BLaER1 treated with 17β-estradiol and CSF1 and Interleukin-3, amounts not matched to agents 10 nM and 100 nM (cell line): ENCODE measurements around the gene TTYH2.
"Not testable (repeated sequence)": the region's sequence is repeated elsewhere in the genome, so short reads cannot be mapped to it uniquely, and the experiment has no call there.

Experiments
- H3K27ac ChIP-seq, 11 experiments: shearing (Covaris generic); formaldehyde crosslinking; 2 replicates each; pipeline ENCODE4 v1.8.1; 2022
- H3K27me3 ChIP-seq, 11 experiments: shearing (Covaris generic); formaldehyde crosslinking; 2 replicates each; pipeline ENCODE4 v1.8.1; 2022
- H3K36me3 ChIP-seq, 11 experiments: shearing (Covaris generic); formaldehyde crosslinking; 2 replicates each; pipeline ENCODE4 v1.8.1; 2022
- H3K4me1 ChIP-seq, 10 experiments: shearing (Covaris generic); formaldehyde crosslinking; 2 replicates each; pipeline ENCODE4 v1.8.1; 2022
- H3K4me2 ChIP-seq, 11 experiments: shearing (Covaris generic); formaldehyde crosslinking; 2 replicates each; pipeline ENCODE4 v1.8.1; 2022
- H3K4me3 ChIP-seq, 10 experiments: shearing (Covaris generic); formaldehyde crosslinking; 2 replicates each; pipeline ENCODE4 v1.8.1; 2022
- H3K9ac ChIP-seq, 11 experiments: shearing (Covaris generic); formaldehyde crosslinking; 2 replicates each; pipeline ENCODE4 v1.8.1; 2022
- H3K9me3 ChIP-seq, 11 experiments: shearing (Covaris generic); formaldehyde crosslinking; replicated peaks in 1 of 11; 2 replicates each; pipeline ENCODE4 v1.8.1; 2022
- H4K20me1 ChIP-seq, 11 experiments: shearing (Covaris generic); formaldehyde crosslinking; 2 replicates each; pipeline ENCODE4 v1.8.1; 2022
- Cebpa-rat ChIP-seq, 11 experiments: shearing (Covaris generic); IDR thresholded peaks; 2 replicates each; pipeline ENCODE4 v1.8.1; 2022

Gene TTYH2

GRCh38 chr17:74177018-74177450 is 36.3 kb upstream of the TTYH2 start:
- peaks cover 0 to 7% (median 0%) of the 10 kb centered on the region in 11 experiments; a peak in 3 of 22 replicates for H3K9me3 ChIP-seq
- no peak overlapping the region for H3K4me2 ChIP-seq
- no peak overlapping the region for H3K9ac ChIP-seq
- H3K27me3 ChIP-seq, result no peaks in the 10 kb centered on the region
- H3K36me3 ChIP-seq, result no peaks in the 10 kb centered on the region
- TF ChIP-seq Cebpa-rat (IDR thresholded peaks at IDR 0.05), result no peak
- H3K4me3 ChIP-seq, result no peak overlapping the region
- H4K20me1 ChIP-seq, result no peaks in the 10 kb centered on the region
- peaks cover 0 to 13% (median 6%) of the 10 kb centered on the region in 10 experiments; a peak in 14 of 20 replicates for H3K4me1 ChIP-seq
- no peak overlapping the region for H3K27ac ChIP-seq

GRCh38 chr17:74179576-74179975 is 33.8 kb upstream of the TTYH2 start:
- Histone ChIP-seq H3K27me3 (no peaks in the 10 kb centered on the region), H3K9ac (no peak overlapping the region)
- TF ChIP-seq Cebpa-rat (IDR thresholded peaks at IDR 0.05), result no peak

DNA sequence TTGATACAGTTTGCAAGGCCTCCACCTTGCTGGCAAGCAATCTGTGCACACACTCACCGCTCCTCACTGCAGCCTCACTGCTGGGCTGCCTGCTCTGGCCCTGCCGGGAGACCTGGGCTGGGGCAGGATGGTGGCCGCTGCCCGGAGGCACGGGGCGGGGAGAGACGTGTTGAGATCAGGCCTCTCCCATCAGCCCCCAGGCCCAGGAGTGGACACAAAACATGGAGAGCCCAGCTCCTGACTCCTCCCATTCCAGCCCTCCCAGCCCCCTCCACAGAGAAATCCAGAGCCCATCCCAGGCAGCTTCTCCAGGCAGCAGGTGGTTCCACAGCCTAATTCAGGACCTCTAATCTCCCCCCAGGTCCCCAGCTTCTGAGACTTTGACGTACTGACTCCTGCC is 33.0 kb upstream of the TTYH2 start:
- Histone ChIP-seq H3K4me3 (no peak overlapping the region), H3K27ac (no peak overlapping the region), H3K4me1 (peaks cover 0 to 15% (median 6%) of the 10 kb centered on the region in 10 experiments; a peak in 12 of 20 replicates), H3K9ac (no peak overlapping the region), H3K36me3 (no peaks in the 10 kb centered on the region), H4K20me1 (no peaks in the 10 kb centered on the region), H3K9me3 (peaks cover 0 to 7% (median 0%) of the 10 kb centered on the region in 11 experiments; a peak in 3 of 22 replicates), H3K4me2 (no peak overlapping the region), H3K27me3 (no peaks in the 10 kb centered on the region)
- no peak for TF ChIP-seq Cebpa-rat (IDR thresholded peaks at IDR 0.05)

More at GRCh38 chr17:74179576-74179975, 33.8 kb upstream of the TTYH2 start:
- H4K20me1 ChIP-seq, result no peaks in the 10 kb centered on the region
- no peaks in the 10 kb centered on the region for H3K36me3 ChIP-seq
- peak overlapping the region in 4 of 11 experiments; percentile 0 to 6 (median 4); a peak in 2 of 22 replicates for H3K4me2 ChIP-seq
- no peak overlapping the region for H3K27ac ChIP-seq
- H3K4me3 ChIP-seq, result no peak overlapping the region
- H3K9me3 ChIP-seq, result peaks cover 0 to 7% (median 0%) of the 10 kb centered on the region in 11 experiments; a peak in 3 of 22 replicates
- peaks cover 0 to 13% (median 6%) of the 10 kb centered on the region in 10 experiments; a peak in 16 of 20 replicates for H3K4me1 ChIP-seq

DNA sequence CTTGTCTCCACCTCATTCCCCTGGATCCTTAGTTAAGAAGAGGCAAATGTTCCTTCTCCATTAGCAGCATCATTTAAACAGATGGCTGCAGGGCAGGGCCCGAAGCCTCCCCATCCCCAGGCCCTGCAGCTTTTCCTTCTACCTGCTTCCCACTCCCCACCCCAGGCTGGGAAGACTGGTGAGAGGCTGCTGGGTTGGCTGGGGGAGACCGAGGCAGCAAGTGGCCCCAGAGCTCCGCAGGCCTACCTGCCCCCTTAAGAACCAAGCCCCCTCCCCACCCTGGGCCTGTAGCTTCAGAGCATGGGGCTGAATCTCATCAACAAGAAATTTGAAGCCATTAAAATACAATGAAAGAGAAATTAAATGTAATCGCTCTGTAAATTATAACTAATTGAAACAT is 32.0 kb upstream of the TTYH2 start:
- Histone ChIP-seq H3K4me2 (no peak overlapping the region), H3K9me3 (peaks cover 0 to 7% (median 0%) of the 10 kb centered on the region in 11 experiments; a peak in 3 of 22 replicates), H3K4me3 (no peak overlapping the region), H3K9ac (no peak overlapping the region), H3K27me3 (no peaks in the 10 kb centered on the region), H3K4me1 (peaks cover 0 to 20% (median 8%) of the 10 kb centered on the region in 10 experiments; a peak in 12 of 20 replicates), H3K36me3 (no peaks in the 10 kb centered on the region), H3K27ac (no peak overlapping the region), H4K20me1 (no peaks in the 10 kb centered on the region)
- no peak for TF ChIP-seq Cebpa-rat (IDR thresholded peaks at IDR 0.05)

GRCh38 chr17:74182041-74182723 is 31.2 kb upstream of the TTYH2 start:
- H3K27me3 ChIP-seq, result no peaks in the 10 kb centered on the region

GRCh38 chr17:74183411-74183810 is 30.0 kb upstream of the TTYH2 start:
- Histone ChIP-seq H3K27me3 (no peaks in the 10 kb centered on the region), H3K4me1 (peaks cover 0 to 37% (median 23%) of the 10 kb centered on the region in 10 experiments; a peak in 13 of 20 replicates), H3K4me2 (no peak overlapping the region), H3K9ac (no peak overlapping the region), H4K20me1 (no peaks in the 10 kb centered on the region), H3K27ac (no peak overlapping the region), H3K36me3 (no peaks in the 10 kb centered on the region), H3K4me3 (no peak overlapping the region), H3K9me3 (peaks cover 0 to 7% (median 0%) of the 10 kb centered on the region in 11 experiments; a peak in 3 of 22 replicates)
- no peak for TF ChIP-seq Cebpa-rat (IDR thresholded peaks at IDR 0.05)

More at GRCh38 chr17:74182041-74182723, 31.2 kb upstream of the TTYH2 start:
- Histone ChIP-seq H3K27ac (no peak overlapping the region), H3K9ac (no peak overlapping the region), H3K4me2 (no peak overlapping the region), H4K20me1 (no peaks in the 10 kb centered on the region), H3K4me3 (no peak overlapping the region), H3K4me1 (peaks cover 0 to 25% (median 11%) of the 10 kb centered on the region in 10 experiments; a peak in 12 of 20 replicates), H3K36me3 (no peaks in the 10 kb centered on the region), H3K9me3 (peaks cover 0 to 7% (median 0%) of the 10 kb centered on the region in 11 experiments; a peak in 3 of 22 replicates)
- TF ChIP-seq Cebpa-rat (IDR thresholded peaks at IDR 0.05), result no peak

DNA sequence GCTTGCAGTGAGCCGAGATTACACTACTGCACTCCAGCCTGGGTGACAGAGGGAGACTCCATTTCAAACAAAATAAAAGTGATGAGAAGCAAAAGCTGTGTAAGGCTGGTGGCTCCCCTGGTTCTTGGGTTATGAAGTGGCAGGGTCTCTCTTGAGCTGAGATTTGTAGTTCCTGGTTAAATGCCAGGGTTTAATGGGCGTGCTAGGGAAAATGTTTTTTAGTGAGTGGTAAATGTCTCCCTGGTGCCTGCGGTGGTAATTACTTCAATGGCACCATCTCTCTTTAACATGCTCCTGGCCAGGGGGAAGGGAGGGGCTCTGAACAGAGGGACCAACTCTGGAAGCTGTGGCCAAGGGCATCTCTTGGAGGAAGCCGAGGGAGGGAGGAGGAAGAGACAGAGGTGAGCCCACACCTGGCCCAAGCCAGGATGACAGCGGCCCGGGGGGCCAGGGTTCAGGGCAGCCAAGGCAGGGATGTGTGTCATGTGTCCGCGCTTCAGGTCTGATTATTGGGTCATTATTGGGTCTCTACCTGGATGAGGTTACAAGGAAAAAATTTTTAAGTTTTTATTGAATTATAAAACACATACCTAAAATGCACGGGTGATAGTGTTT is 27.7 kb upstream of the TTYH2 start:
- Histone ChIP-seq H3K4me1 (peaks cover 0 to 40% (median 26%) of the 10 kb centered on the region in 10 experiments; a peak in 13 of 20 replicates), H3K9ac (no peak overlapping the region), H3K4me2 (peak overlapping the region in 3 of 11 experiments; percentile 58 to 69 (median 63); a peak in 6 of 22 replicates), H3K27ac (no peak overlapping the region), H3K27me3 (no peaks in the 10 kb centered on the region), H4K20me1 (no peaks in the 10 kb centered on the region), H3K9me3 (no peaks in the 10 kb centered on the region), H3K36me3 (no peaks in the 10 kb centered on the region), H3K4me3 (no peak overlapping the region)
- TF ChIP-seq Cebpa-rat (IDR thresholded peaks at IDR 0.05), result no peak

DNA sequence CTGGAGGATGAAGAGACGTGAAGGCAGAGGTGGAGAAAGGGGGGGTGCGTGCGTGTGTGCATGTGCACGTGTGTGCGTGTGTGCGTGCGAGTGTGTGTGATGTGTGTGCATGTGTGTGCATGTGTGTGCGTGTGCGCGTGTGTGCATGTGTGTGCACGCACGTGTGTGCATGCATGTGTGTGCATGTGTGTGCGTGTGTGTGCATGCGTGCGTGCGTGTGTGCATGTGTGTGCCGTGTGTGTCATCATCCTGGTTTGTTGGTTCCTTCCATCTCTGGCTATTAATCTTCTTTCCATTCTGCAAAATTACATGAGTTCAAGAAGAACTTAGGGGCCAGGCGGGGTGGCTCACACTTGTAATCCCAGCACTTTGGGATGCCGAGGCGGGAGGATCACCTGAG is 26.9 kb upstream of the TTYH2 start:
- no peak overlapping the region for H3K9ac ChIP-seq
- no peak for TF ChIP-seq Cebpa-rat (IDR thresholded peaks at IDR 0.05)
- no peaks in the 10 kb centered on the region for H3K9me3 ChIP-seq
- peaks cover 0 to 40% (median 26%) of the 10 kb centered on the region in 10 experiments; a peak in 13 of 20 replicates for H3K4me1 ChIP-seq
- peak overlapping the region in 1 of 11 experiments; percentile 66; a peak in 1 of 22 replicates for H3K4me2 ChIP-seq
- H4K20me1 ChIP-seq, result no peaks in the 10 kb centered on the region
- H3K27ac ChIP-seq, result no peak overlapping the region
- H3K27me3 ChIP-seq, result no peaks in the 10 kb centered on the region
- H3K4me3 ChIP-seq, result no peak overlapping the region
- H3K36me3 ChIP-seq, result no peaks in the 10 kb centered on the region

DNA sequence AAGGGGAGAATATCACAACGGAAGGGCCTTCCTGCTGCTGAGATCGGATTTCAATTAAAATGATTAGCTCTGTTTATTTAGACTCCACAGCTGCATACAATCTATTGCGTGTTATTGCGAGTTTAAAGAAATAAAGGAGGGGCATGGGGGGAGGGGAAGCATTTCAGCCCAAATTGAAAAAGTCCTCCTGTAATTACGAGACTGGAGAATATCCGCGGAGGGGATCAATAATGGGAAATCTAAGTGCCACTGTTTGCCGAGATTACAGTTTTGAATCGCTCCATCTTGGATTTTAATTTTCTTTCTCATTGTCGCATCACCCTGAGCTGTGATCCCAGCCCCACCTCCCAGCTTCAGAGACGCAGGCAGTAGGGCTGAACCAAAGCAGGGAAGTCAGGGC is 25.6 kb upstream of the TTYH2 start:
- Histone ChIP-seq H3K9me3 (no peaks in the 10 kb centered on the region), H3K36me3 (no peaks in the 10 kb centered on the region), H3K27me3 (no peaks in the 10 kb centered on the region), H3K27ac (no peak overlapping the region), H3K9ac (peak overlapping the region in 1 of 11 experiments; percentile 29; a peak in 1 of 22 replicates), H3K4me3 (no peak overlapping the region), H3K4me1 (peaks cover 3 to 43% (median 29%) of the 10 kb centered on the region in 10 experiments), H4K20me1 (no peaks in the 10 kb centered on the region), H3K4me2 (peak overlapping the region in 7 of 11 experiments; percentile 12 to 66 (median 46); a peak in 13 of 22 replicates)
- TF ChIP-seq Cebpa-rat (IDR thresholded peaks at IDR 0.05), result no peak

- not testable (repeated sequence) for H3K36me3 ChIP-seq, H3K9me3 ChIP-seq, H3K27ac ChIP-seq, H3K27me3 ChIP-seq, H4K20me1 ChIP-seq, H3K4me3 ChIP-seq
- H3K4me2 ChIP-seq, result peak overlapping the region in 7 of 11 experiments; percentile 12 to 66 (median 46); a peak in 11 of 22 replicates
- peak overlapping the region in 1 of 11 experiments; percentile 29; a peak in 1 of 22 replicates for H3K9ac ChIP-seq
- peaks cover 12 to 52% (median 39%) of the 10 kb centered on the region in 10 experiments for H3K4me1 ChIP-seq
Measured at GRCh38 chr17:74188687-74189086, 24.7 kb upstream of the TTYH2 start.
